ENCODE measurements around the gene WHRN.

WHRN gene

DNA sequence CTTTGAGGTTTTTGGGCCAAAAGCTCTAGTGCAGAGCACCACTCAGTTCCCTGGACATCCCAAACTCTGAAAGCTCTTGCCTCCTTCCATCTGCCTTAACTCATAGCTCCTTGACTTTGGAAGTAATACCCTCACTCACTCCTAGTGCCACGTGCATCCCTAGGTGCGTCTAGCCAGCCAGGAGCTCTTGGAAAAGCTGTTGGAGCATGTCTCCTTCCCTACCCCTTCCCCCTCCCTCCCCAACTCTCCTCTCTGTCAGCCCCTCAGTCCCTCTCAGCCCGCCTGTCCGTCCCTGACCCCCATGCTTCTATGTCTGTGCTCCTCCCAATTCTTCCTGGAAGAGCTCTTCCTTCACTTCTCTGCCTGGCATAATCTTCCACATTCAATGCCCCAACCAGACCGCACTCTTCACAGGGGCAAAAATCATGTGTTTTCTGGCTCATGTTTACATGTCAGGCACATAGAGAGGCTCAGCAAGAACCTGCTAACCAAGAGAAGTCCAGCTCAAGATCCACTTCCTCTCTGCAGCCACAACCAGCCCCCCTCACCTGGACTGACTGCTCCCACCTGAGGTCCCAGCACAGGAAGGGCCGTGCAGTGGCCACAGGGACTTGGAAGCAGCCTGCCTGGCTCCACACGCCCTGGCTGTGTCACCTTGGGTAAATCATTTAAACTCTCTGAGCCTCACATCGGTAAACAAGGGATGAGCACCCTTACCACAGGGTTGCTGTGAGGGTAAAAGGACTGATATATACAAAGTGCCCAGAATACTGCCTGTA, 58.4 kb downstream of the WHRN start:
- DNase-seq (ENCODE audit: low spot score), result no peak

GRCh38 chr9:114446036-114446435, 59.2 kb downstream of the WHRN start:
- DNase-seq (ENCODE audit: low spot score), result no peak

- no peak for DNase-seq (ENCODE audit: low spot score)
Measured at GRCh38 chr9:114445616-114446015, 59.7 kb downstream of the WHRN start.

DNA sequence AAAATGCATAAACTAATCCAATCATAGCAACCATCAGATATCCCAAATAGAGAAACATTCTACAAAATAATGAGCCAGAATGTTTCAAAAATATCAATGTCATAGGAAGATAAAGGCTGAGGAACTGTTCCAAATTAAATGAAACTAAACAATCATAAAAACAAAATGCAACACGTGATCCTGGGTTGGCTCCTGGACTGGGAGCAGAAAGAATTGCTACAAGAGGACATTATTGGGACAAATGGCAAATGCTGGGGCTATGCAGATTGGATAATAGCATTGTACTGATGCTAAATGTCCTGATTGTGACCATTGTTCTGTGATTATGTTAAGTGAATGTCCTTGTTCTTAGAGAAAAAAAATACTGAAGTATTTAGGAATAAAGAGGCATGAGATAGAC, 63.3 kb downstream of the WHRN start:
- no peak for DNase-seq (ENCODE audit: low spot score)

GRCh38 chr9:114437401-114437893, 67.8 kb downstream of the WHRN start:
- DNase-seq (ENCODE audit: low spot score), result no peak

DNA sequence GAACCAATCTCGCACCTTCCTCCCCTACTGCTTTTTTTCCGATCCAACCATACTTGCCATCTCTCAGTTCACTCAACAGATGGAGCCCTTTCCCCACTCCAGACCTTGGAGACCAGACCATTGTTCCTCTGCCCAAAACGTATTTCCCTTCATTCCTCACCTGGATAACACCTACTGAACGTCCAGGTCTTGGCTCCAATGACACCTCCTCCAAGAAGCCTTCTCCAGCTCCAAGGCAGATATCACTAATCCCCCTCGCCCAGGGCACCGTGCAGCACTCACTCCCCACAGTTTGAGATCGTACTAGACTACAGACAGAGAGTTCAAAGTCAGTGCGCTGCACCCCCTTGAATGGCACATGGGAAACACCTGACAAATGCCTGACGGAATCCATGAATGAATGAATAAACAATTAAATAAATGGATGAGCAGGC, 70.4 kb downstream of the WHRN start:
- DNase-seq (ENCODE audit: low spot score), result peak; percentile 68

- no peak for DNase-seq (ENCODE audit: low spot score)
Measured at GRCh38 chr9:114433720-114434255, 71.5 kb downstream of the WHRN start.

GRCh38 chr9:114433086-114433485, 72.2 kb downstream of the WHRN start:
- DNase-seq (ENCODE audit: low spot score), result no peak

GRCh38 chr9:114432323-114433067, 72.8 kb downstream of the WHRN start:
- no peak for DNase-seq (ENCODE audit: low spot score)

- DNase-seq (ENCODE audit: low spot score), result no peak
Measured at GRCh38 chr9:114431770-114432169, 73.5 kb downstream of the WHRN start.

DNA sequence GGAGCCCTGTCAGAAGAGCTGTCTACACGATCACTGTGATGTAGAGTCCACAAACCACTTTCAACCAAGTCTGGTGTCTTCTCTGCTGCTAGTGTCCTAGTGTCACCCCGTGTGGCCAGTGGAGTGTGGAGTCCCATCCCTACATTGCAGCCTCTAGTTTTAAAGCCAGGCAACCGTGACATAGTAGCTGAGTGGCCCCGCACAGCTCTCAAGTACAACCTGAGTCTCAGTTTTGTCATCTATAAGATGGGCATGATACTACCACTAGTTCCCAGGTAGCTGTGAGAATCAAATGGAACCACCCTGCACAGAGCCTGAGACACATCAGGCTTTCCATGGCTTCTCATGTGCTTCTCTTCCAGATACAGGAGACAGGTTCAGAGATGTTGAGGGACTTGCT, 74.3 kb downstream of the WHRN start:
- DNase-seq (ENCODE audit: low spot score), result no peak

GRCh38 chr9:114430457-114430856, 74.8 kb downstream of the WHRN start:
- no peak for DNase-seq (ENCODE audit: low spot score)

DNA sequence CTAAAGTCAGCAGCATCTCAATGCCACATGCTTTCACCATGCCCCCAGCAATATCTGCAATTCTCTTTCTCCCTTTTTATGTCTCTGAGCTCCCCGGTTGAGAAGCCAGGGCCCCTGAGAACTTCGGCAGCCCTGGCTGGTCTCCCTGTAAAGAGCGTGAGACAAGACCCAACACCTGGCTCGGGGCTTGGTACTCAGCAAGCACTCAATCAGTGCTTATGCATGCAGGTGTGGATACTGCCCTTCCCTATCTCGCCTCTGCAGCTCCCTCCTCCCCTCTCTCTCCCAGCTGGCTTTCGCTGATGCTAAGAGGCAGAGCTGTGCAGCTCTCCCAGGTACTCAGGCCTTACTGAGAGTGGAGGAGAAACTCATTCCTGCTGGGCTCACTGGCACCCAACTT, 75.8 kb downstream of the WHRN start:
- no peak for DNase-seq (ENCODE audit: low spot score)

DNA sequence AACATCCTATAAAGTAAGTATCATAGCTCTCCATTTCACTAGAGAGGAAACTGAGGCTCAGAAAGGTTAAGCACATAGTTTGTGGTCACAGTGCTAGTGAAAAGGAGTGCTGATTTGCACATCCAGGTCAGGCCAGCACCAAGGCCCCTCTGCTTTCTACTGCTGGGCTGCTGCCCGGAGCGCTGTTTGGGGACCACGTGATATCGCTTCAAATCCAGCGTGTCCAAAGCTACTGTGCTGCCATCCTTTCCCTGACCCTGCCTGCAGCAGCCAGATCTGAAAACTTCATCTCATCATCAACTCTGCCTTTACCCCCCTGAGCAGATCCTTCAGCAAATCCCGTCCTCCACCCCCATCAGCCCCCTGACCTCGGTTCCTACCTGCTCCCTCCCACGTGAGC, 76.8 kb downstream of the WHRN start:
- DNase-seq (ENCODE audit: low spot score), result no peak

- no peak for DNase-seq (ENCODE audit: low spot score)
Measured at GRCh38 chr9:114427644-114428043, 77.6 kb downstream of the WHRN start.

DNA sequence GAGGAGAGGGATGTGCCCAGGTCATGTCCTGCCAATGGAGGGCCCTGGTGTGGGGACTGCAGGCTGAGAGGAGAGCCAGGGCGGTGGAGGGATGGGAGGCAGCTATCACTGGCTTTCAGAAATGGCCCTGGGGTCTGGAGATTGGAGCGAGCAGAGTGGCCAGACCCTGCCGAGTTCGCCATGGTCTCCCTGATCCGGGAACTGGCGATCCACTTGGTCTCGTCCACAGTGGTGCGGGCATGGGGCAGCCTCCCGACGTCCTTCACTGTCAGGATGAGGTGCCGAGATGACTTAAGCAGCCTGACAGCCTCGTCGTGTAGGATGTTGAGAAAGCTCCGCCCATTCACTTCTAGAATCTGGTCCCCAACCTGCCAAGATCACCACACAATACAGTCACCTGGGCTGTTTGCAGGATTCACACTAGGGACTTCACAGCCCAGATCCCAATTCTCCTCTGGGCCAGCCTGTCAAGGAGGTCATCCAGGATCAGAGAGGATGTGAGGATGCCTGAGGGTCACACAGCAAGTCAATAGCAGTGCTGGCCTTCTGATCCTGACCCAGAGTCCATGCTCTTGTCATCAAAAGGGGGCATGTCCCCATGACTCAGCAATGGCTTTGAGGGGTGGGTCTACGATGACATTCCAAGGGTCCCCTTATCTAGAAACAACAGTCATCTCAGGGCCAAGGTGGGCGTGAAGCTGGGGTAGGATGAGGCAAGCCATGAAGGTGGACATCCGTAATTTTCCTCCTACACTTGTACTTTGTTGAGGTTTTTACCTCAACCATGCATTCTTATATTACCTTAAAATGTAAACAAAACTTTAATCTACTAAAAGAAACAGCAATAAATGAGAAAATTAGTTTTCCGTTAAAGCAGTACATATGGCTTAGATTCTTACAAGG, 79.0 kb downstream of the WHRN start:
- no peak for DNase-seq (ENCODE audit: low spot score)

DNA sequence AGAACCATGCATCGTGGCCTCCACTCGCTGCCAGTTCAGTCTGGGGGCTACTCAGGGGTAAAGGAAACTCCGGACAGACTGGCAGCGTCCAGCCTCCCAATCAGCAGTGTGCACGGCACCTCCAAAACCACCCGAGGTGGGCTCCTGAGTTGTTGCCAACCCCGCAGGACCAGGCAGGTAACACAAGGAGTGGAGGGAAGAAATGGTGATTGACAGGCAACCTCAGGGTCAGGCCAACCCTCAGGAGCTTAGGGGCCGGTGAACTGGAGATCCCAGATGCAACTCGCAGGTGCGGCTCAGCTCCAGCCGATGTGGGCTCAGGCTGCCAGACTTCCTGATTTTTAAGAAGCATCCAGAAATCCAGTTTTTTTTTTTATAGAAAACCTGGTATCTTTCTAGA, 80.1 kb downstream of the WHRN start:
- no peak for DNase-seq (ENCODE audit: low spot score)

DNA sequence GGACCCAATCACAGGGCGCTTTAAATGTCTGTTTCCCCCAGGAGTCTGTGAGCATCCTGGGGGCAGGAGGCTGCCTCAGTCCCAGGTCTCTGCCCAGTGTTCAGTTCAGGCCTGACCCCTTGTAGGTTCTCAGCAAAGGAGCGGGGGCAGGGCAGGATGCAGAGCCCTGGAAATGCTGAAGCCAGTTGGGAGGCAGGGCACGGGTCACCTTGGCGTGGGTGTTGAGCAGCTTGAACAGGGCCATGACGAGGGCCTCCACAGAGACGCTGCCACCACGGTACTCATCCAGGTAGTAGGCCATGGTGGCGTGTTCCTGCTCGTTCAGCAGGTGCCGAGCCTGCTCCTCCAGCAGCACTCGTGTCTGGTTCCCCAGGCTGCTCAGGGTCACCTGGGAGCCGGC, 81.1 kb downstream of the WHRN start:
- no peak for DNase-seq (ENCODE audit: low spot score)

- no peak for DNase-seq (ENCODE audit: low spot score)
Measured at GRCh38 chr9:114423181-114423580, 82.1 kb downstream of the WHRN start.

GRCh38 chr9:114421147-114421546, 84.1 kb downstream of the WHRN start:
- DNase-seq (ENCODE audit: low spot score), result no peak

GRCh38 chr9:114419796-114420195, 85.5 kb downstream of the WHRN start:
- no peak for DNase-seq (ENCODE audit: low spot score)

- DNase-seq (ENCODE audit: low spot score), result no peak
Measured at GRCh38 chr9:114418053-114418452, 87.2 kb downstream of the WHRN start.

Measured in D341Med (cell line).